HG03457 (cell line): Measurements from ENCODE around the gene TRABD.

Experiments used
- ATAC-seq: cut with Tn5 transposase; IDR thresholded peaks from one replicate; pipeline ENCODE4 v1.9.1; 2021; ENCODE audit warnings: moderate number of reproducible peaks; ENCODE audit not compliant: unreplicated experiment

The TRABD gene

DNA sequence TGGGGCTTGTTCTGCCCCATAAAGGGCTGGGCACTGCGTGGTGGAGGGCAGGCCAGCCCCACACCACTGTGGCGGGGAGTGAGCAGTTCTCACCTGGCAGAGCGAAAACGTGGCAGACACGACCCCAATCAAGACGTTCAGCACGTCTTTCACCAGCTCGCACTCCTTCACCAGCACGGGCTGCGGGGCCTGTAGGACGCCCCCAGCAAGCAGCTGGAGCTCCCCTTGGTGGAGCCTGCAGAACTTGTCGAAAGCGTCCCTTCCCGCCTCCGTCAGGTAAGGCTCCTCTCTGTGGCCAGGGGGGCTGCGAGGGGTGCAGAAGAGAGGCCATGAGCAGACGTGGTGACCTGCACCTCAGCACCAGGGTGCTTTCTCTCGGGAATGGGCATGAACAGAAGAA, 47.5 kb downstream of the TRABD start:
- no peak for ATAC-seq

DNA sequence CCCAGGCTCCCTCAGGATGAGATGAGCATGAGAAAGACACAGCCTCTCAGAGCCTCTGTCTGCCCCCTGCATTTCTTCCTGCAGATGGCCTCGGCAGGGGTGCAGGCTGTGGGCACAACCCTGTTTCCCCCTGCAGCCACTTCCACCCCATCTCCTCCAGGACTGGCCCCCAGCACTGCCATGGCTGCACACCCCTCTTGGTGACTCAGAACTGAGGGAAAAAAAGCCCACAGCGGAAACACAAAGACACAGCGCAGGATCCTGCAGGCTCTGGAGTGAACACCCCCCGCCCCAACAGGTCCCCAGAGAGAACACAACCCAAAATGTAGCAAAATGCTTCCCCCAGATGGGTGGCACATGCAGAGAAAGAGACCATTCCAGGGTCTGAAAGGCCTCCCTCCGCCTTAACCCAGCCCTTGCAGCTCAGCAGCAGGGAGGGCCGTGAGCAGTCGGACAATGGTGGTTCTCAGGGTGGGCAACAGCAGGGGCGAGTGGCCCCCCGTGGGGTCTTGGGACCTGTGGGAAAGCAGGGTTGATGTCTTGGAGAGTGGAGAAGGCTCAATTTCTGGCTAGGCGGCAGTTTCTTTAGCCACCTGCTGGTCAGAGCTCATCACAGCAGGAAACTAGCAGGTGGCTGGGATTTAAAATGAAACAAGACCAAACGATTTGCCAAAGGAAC, 51.2 kb downstream of the TRABD start:
- no peak for ATAC-seq

DNA sequence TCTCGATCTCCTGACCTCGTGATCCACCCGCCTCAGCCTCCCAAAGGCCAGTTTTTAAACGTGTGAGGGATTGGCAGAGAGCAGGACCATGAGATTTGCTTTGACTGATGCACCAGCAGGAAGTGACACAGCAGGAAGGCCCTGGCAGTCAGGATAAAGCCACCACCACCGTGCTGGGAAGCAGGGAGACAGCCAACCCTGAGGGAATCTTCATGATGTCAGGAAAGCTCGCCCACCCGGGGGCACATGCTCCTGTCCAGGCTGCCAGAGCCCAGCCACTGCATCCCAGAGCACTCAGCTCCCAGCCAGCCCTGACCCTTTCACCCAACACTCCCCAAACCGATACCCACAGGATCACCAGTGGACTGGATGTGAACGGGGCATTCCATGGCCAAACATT, 53.0 kb downstream of the TRABD start:
- ATAC-seq: no peak

DNA sequence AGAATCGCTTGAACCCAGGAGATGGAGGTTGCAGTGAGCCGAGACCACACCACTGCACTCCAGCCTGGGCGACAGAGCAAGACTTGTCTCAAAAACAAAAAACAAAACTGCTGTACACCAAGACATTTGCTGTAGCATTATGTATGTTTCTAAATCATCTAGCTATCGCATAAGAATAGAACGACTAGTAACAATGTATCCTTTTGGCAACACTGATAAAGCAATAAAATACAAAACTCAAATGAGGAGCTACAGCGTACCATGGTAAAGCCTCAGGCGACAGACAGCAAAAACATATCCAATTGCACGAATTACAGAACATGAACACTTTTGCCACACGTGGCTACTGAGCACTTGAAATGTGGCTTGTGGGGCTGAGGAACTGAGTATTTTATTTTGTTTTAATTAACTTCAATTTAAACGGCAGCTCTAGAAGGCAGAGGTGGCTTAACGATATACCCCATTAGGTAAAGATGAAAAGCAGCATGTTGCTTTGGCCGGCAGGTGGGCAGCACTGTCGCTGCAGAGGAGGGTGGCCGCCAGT, 56.8 kb downstream of the TRABD start:
- ATAC-seq: no peak

DNA sequence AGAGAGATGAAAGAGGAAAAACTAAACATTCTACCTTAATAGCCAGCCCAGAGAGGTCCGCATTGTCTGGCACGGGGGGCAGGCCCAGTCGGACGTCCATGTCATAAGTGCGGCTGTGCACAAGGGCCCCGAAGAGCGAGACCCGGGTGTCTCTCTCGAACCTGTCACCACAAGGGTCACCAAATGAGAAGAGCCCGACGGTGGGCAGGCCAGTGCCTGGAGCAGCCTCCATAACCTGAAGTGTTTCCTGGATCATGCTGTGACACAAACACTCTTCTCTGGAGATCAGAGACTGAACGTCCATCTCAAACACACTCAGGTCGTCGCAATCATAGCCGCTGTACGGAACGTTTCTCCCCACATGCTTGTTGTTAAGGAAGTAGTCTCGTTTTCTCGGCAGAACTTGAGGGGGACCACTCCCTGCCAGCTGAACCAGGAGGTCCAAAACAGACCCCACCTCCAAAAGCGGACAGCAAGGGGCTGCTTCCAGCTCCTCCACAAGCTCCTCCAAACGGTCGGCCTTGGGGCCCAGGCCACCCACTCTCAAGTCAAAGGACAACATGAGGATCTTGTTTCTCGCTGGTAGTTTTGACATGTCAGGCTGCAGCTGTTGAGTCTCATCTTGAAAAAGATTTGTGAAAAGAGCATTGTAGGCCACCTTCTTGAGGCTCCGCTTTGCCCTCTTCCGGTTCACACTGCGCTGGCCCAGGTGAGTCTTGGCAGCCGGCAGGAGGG, 58.1 kb downstream of the TRABD start:
- ATAC-seq: no peak

DNA sequence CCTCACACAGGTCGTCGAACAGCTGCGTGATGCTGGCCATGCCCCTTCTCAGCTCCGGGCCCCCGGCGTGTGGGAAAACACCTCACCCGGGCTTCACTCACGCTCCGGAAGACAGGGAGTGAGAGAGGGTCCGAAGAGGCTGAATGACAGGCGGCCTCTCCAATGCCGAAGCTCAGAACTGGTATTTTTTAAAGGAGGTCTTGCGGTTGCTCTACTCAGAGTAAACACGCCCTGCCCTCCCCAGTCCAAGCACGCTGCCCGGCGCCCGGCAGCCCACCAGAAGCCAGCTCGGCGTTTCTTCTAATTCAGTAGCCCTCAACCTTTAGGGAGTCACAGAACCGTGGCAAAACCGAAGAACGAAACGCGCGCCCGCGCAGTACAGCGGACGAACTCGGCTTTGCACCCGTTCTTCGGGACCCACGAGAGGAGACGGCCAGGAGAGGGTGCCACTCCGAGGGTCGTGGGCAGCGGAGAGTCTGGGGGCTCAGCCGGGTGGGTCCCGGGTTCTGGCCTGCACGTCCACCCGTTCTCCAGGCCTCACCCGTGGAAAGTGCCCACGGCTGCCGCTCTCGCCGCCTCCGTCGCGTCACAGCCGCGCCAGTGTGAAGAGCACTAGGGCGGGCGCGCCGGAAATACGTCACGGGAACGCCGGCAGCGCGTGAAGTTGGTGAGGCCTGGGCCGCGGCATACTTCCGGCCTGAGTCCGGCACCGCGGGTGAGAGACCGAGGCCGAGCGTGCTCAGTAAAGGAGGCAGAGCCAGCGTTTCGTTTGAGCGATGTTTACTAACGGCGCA, 58.9 kb downstream of the TRABD start, which contains the start of gene TUBGCP6:
TUBGCP6 (minus strand) TSS at position 604 of the 794 bp plus-strand sequence; CDS start at position 40, 564 bp downstream.
- ATAC-seq: peak; percentile 63

DNA sequence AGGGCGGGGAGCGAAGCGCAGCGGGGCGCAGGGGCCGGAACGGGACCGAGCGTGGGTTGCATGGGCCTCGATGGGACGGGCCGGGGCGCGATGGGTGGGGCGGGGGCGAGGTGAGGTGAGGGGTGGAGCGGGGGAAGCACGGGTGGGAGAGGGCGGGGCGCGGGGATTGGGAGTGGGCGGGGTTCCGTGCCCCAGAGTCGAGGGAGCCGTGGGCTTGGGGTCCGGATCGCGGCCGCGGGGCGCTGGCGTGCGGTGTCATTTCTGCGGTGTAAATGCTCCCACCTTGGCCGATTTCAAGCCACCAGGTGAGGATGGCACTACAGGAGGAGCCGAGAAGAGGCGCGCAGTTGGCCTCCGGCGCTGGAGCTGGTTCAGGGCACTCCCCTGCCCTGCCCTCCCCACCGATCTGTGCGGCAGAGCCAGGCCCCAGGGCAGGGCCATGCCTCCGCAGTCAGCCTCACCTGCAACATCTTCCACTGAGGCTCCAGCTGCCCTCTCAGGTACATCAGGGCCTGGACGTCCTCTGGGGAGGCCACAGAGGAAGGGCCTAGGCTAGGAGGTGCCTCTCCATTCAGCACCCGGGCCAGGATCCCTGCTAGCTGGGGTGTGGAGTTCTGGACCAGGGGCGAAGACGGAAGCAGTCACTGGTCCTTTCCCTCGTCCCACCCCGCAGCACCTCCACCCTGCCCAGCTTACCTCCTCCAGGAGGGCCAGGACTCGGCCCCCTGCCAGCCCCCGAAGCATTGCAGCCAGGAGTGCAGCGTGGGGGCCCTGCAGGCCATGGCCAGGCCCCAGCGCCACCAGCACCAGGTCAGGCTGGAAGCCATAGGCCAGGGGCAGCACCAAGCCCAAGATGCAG, 59.7 kb downstream of the TRABD start:
- no peak for ATAC-seq

DNA sequence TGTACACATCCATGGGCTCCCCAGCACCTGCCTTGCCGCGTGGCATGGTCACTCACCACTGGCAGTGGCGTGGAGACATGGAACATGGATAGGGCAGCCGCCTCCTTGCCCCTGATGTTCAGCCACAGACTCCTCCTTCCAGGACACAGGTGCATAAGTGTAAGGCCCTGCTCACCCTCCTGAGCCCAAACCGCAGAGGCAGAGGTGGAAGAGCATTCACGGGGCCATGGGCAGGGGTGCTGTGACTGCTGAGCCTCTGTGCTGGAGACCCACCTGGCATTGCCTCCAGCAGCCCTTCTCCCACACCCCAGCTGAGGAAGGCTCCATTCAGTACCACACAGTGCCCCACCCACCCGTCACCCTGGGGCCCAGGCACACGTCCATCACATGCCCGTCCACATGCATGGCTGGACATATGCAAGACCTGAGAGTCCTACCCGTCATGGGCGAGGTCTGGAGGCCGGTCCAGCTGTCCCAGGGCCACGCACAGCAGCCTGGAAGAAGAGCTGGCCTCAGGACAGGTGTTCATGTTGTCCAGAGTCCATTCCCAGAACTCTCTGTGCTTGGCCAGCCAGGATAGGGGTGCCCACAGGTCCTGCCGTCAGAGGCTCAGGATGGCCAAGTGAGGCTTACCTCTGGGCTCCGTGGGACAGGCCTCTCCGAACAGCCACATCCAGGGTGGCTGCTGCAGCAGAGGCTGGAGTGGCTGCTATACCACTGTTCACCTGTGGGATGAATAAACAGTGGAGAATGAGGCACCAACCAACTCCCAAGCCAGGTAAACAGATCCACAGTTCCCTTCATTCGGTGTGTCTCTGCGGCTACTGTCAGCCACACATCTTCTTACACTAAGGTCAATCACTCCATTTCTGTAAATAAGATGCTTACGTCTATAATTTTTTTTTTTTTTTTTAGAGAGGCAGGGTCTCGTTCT, 60.8 kb downstream of the TRABD start:
- no peak for ATAC-seq

DNA sequence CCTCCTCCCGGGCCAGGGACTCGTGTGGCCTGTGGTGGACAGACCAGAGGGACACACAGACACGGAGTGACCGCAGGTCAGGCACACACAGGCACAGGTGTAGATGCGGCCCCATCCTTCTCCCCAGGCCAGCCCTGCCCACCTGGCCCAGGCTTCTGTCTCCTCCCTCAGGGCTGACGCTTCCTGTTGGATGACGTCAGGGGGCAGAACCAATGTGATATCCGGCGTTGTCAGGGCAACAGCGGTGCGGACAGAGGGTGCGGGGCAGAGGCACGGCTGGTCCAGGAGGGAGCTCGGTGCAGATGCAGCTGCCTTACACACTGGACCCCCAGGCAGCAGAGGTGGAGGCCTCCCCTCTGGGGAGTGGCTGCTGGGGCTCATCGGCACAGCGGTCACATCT, 62.0 kb downstream of the TRABD start:
- ATAC-seq: no peak

DNA sequence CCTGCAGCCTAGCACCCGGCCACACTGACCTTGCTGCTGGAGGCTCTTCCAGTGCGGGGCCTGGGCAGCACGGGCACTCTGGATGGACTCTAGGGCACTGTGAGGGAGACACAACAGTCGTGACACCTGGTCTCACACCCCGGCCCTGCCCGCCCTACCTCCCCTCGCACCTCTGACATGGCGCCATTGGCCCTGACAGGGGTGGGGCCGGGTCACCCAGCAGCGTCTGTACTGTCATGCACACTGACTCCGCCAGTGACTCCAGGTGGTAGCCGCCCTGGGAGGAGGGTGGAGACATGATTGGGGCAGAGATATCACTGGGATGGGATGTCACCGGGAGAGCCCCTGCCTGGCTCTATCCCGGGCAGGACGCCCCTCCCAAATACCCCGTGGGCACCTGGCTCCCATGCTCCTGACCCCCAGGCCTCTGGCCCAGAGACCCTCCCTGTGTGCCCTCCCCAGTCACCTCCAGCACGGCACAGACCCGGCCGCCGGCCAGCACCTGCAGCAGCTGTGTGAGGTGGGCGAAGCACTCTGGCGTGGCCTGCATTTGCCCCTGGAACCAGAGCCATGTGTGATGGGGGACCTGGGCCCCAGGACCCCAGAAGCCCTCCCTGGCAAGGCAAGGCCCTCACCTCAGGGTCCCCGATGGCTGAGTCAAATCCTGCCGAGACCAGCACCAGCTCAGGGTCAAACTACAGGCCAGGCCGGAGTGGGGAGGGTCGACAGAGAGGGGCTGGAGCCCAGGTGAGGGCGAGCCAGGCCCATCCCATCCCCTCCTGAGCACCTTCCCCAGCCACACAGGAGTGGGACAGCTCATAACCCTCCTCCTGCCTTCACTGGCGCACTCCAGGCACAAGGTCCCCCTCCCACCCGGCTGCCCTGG, 62.7 kb downstream of the TRABD start:
- no peak for ATAC-seq
